Right atrium auricular region (tissue), 2 donors: ENCODE data around the gene UNC80. TPM values are rescaled to one million over a fixed set of nuclear protein-coding genes. Genes with fewer than 3 reads are reported as not detected.
A peak's percentile ranks its signal among the peaks of the same experiment; 100 is the strongest.

ENCODE experiments used
- DNase-seq: peaks from one replicate; pipeline ENCODE4 v3.0.0-alpha.2; 2019; ENCODE audit warnings: low spot score
- H3K27ac ChIP-seq, 2 donors: fragments of 200-600 bp; sonication (generic); 1 replicate in 1 of 2; 2 replicates in 1 of 2; pipeline ENCODE4 v1.5.1; 2016 to 2019
- H3K27me3 ChIP-seq, 2 donors: fragments of 200-600 bp; sonication (generic); one replicate each; pipeline versions ENCODE4 v1.5.1 to v1.6.0; 2017 to 2019
- H3K36me3 ChIP-seq: fragments of 200-600 bp; sonication (generic); one replicate; pipeline ENCODE4 v1.5.1; 2016
- H3K4me1 ChIP-seq, 2 donors: fragments of 200-600 bp; sonication (generic); one replicate each; pipeline versions ENCODE4 v1.5.1 to v1.6.0; 2017 to 2019
- H3K4me3 ChIP-seq, 2 donors: fragments of 200-600 bp; sonication (generic); 1 replicate in 1 of 2; 2 replicates in 1 of 2; pipeline ENCODE4 v1.5.1; 2017 to 2019; ENCODE audit warnings: mild to moderate bottlenecking in 1 of 2, moderate library complexity in 1 of 2
- H3K9me3 ChIP-seq, 2 donors: fragments of 200-600 bp; sonication (generic); one replicate each; pipeline ENCODE4 v1.5.1; 2019
- total RNA-seq, 2 donors: library from RNA; depleted of rRNA; stranded (reverse); fragments of >200 nt; gene quantifications; one replicate each; pipeline ENCODE4 v1.1.0, GENCODE V29; 2016
- TF ChIP-seq, protein P1 (sequence below), 2 donors: fragments of 200-600 bp; sonication (generic); IDR thresholded peaks; one replicate each; pipeline ENCODE4 v1.5.1; 2019; ENCODE audit warnings: antibody characterized with exemption in 2 of 2

Gene UNC80, protein sequence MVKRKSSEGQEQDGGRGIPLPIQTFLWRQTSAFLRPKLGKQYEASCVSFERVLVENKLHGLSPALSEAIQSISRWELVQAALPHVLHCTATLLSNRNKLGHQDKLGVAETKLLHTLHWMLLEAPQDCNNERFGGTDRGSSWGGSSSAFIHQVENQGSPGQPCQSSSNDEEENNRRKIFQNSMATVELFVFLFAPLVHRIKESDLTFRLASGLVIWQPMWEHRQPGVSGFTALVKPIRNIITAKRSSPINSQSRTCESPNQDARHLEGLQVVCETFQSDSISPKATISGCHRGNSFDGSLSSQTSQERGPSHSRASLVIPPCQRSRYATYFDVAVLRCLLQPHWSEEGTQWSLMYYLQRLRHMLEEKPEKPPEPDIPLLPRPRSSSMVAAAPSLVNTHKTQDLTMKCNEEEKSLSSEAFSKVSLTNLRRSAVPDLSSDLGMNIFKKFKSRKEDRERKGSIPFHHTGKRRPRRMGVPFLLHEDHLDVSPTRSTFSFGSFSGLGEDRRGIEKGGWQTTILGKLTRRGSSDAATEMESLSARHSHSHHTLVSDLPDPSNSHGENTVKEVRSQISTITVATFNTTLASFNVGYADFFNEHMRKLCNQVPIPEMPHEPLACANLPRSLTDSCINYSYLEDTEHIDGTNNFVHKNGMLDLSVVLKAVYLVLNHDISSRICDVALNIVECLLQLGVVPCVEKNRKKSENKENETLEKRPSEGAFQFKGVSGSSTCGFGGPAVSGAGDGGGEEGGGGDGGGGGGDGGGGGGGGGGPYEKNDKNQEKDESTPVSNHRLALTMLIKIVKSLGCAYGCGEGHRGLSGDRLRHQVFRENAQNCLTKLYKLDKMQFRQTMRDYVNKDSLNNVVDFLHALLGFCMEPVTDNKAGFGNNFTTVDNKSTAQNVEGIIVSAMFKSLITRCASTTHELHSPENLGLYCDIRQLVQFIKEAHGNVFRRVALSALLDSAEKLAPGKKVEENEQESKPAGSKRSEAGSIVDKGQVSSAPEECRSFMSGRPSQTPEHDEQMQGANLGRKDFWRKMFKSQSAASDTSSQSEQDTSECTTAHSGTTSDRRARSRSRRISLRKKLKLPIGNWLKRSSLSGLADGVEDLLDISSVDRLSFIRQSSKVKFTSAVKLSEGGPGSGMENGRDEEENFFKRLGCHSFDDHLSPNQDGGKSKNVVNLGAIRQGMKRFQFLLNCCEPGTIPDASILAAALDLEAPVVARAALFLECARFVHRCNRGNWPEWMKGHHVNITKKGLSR (N-terminal part only)
- under 1 TPM in 1 of 2 donors, not detected in 1; 0.20 TPM for total RNA-seq

DNA sequence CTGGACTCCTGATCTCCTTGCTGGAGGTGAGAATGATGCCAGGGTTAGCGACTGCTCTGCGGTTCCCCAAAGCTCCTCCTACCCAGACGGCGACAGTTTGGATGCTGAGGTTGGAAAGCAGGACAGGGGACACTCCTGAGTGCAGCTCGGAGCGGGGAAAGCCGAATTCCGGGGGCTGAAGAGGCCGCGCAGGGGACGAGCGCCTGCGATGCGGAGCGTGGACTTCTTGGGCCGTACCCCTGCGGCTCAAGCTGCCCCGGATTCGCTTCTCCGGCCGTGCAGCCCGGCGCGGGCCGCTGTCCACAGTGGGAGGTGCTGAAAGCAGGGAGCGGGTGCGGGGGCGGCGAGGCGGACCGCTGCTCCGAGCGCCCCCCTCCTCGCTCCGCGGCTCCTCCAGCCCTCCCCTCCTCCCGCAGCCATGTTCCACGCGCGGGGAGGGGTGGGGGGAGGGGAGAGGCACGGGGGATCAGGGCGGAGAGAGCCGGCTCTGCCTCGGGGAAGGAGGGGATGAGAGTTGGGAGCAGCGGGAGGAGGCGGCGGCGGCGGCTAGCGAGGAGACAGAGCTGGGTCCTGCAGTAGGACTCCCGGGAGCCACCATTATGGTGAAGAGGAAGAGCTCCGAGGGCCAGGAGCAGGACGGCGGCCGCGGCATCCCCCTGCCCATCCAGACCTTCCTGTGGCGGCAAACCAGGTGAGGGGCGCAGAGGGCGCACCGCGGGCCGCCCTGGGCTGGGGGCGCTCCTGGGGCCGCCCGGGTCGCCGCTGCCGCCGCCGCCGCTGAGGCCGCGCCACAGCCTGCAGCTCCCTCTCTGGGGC is at the start of gene UNC80:
Gene UNC80, plus strand, starts transcription at position 359 of the 816 bp plus-strand sequence. Its CDS starts 241 bp downstream, at position 600.
- TF ChIP-seq, protein P1, sequence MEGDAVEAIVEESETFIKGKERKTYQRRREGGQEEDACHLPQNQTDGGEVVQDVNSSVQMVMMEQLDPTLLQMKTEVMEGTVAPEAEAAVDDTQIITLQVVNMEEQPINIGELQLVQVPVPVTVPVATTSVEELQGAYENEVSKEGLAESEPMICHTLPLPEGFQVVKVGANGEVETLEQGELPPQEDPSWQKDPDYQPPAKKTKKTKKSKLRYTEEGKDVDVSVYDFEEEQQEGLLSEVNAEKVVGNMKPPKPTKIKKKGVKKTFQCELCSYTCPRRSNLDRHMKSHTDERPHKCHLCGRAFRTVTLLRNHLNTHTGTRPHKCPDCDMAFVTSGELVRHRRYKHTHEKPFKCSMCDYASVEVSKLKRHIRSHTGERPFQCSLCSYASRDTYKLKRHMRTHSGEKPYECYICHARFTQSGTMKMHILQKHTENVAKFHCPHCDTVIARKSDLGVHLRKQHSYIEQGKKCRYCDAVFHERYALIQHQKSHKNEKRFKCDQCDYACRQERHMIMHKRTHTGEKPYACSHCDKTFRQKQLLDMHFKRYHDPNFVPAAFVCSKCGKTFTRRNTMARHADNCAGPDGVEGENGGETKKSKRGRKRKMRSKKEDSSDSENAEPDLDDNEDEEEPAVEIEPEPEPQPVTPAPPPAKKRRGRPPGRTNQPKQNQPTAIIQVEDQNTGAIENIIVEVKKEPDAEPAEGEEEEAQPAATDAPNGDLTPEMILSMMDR (IDR thresholded peaks at IDR 0.05): no peak

DNA sequence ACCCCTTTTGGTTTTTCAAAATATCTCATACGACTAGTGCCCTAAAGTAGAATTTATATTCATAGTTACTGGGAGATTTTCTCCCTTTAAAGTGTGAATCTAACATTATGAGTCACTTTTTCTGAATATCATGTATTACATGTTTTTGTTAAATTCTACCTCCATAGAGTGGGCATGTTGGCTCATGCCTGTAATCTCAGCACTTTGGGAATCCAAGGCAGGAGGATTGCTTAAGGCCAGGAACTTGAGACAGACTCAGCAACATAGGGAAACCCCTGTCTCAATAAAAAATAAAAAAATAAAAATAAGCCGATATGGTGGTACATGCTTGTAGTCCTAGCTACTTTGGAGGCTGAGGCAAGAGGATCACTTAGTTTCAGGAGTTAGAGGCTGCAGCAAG is 45.3 kb upstream of the UNC80 start:
- TF ChIP-seq, protein P1 (IDR thresholded peaks at IDR 0.05): no peak
- no peak for DNase-seq
- no peaks in the 10 kb centered on the region for H3K36me3 ChIP-seq
- H3K9me3 ChIP-seq: no peaks in the 10 kb centered on the region
- H3K4me3 ChIP-seq: no peak overlapping the region
- H3K27me3 ChIP-seq: no peaks in the 10 kb centered on the region
- H3K27ac ChIP-seq: no peak overlapping the region
- no peaks in the 10 kb centered on the region for H3K4me1 ChIP-seq

More for the DNA sequence above, at the start of gene UNC80:
- Histone ChIP-seq H3K27ac (no peak within 1 kb of the TSS), H3K9me3 (no peaks in the 10 kb centered on the region), H3K4me3 (peak within 1 kb of the TSS in 1 of 2 donors; percentile 41), H3K27me3 (peaks cover 0 to 5% of the 10 kb centered on the region in 2 donors), H3K4me1 (peaks cover 0 to 10% of the 10 kb centered on the region in 2 donors), H3K36me3 (no peaks in the 10 kb centered on the region)
- DNase-seq: no peak

DNA sequence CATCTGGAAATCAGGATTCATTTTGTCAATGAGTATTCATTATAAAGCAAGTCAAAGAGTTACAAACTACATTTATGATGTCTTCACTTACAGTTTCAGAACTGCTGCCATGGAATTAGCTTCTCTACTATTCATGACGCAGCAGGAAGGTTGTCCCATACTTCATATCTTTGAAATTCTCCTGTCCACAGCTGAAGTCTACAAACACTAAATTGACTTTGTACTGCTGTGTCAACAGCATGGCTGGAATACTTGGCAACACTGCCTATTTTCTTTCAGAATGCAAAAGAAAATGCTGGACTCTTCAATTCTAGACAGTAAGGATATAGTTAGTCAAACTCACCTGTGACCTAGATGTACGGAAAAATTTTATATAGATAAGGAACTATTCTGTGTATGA is 44.6 kb upstream of the UNC80 start:
- Histone ChIP-seq H3K4me3 (no peak overlapping the region), H3K27me3 (no peaks in the 10 kb centered on the region), H3K4me1 (no peaks in the 10 kb centered on the region), H3K36me3 (no peaks in the 10 kb centered on the region), H3K27ac (no peak overlapping the region), H3K9me3 (no peaks in the 10 kb centered on the region)
- TF ChIP-seq, protein P1 (IDR thresholded peaks at IDR 0.05): no peak
- DNase-seq: no peak

DNA sequence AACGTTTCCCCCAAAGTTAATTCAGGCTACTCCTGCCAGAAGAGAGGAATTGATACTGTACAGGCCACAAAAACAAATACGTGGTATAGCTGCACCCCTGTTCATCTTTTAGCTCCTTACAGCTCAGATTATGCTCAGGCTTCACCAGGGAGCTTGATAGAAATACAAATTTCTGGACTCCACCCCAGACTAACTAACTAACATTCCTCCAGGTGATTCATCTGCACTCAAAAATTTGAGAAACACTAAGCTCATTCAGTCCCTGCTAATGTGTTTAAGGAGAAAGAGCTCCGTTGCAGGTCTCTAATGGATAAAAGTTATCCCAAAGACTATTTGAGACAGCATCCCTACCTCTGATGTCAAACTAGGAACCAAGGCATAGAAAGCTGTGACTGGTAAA is 36.8 kb upstream of the UNC80 start:
- no peaks in the 10 kb centered on the region for H3K27me3 ChIP-seq
- H3K4me1 ChIP-seq: no peaks in the 10 kb centered on the region
- H3K4me3 ChIP-seq: no peak overlapping the region
- no peak for DNase-seq
- no peaks in the 10 kb centered on the region for H3K9me3 ChIP-seq
- no peaks in the 10 kb centered on the region for H3K36me3 ChIP-seq
- TF ChIP-seq, protein P1 (IDR thresholded peaks at IDR 0.05): no peak
- H3K27ac ChIP-seq: no peak overlapping the region

GRCh38 chr2:209741953-209742352 is 29.7 kb upstream of the UNC80 start:
- no peaks in the 10 kb centered on the region for H3K9me3 ChIP-seq

More at GRCh38 chr2:209741953-209742352, 29.7 kb upstream of the UNC80 start:
- no peak for DNase-seq
- Histone ChIP-seq H3K27me3 (no peaks in the 10 kb centered on the region), H3K4me3 (no peak overlapping the region), H3K36me3 (no peaks in the 10 kb centered on the region), H3K4me1 (no peaks in the 10 kb centered on the region), H3K27ac (no peak overlapping the region)
- TF ChIP-seq, protein P1 (IDR thresholded peaks at IDR 0.05): no peak
